Astrocyte of the hippocampus (primary cell): ENCODE results near the gene ZNF689.
A peak's percentile ranks its signal among the peaks of the same experiment; 100 is the strongest.
"Not testable (repeated sequence)": the region's sequence is repeated elsewhere in the genome, so short reads cannot be mapped to it uniquely, and the experiment has no call there.

Experiments
- DNase-seq: peaks from one replicate; pipeline ENCODE4 v3.0.0; 2011; ENCODE audit warnings: low read depth, low spot score

The ZNF689 gene

GRCh38 chr16:30600215-30600614 is 10.0 kb downstream of the ZNF689 start:
- no peak for DNase-seq

- no peak for DNase-seq
Observed at GRCh38 chr16:30592871-30593270, 17.3 kb downstream of the ZNF689 start.

DNA sequence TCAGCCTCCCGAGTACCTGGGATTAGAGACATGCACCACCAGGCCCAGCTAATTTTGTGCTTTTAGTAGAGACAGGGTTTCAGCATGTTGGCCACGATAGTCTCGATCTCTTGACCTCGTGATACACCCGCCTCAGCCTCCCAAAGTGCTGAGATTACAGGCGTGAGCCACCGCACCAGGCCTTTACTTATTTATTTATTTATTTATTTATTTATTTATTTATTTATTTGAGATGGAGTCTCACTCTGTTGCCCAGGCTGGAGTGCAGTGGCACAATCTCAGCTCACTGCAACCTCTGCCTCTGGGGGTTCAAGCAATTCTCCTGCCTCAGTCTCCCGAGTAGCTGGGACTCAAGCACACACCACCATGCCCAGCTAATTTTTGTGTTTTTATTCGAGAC is 19.3 kb downstream of the ZNF689 start:
- DNase-seq = not testable (repeated sequence)

DNA sequence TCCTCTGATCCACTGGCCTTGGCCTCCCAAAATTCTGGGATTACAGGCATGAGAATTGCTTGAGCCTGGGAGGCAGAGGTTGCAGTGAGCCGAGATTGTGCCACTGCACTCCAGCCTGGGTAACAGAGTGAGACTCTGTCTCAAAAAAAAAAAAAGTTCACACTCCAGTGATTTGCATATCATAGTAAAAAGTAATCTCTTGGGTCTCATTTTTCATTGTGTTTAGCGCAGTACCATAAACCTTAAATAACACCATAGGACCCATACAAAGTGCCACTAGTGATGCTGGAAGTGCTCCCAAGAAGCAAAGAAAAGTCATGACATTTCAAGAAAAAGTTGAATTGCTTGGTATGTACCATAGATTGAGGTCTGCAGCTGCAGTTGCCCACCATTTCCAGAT is 20.6 kb downstream of the ZNF689 start:
- DNase-seq = not testable (repeated sequence)

- DNase-seq = no peak
Observed at GRCh38 chr16:30588651-30589050, 21.5 kb downstream of the ZNF689 start.

- DNase-seq = peak; percentile 99
Observed at GRCh38 chr16:30585400-30586191, 24.6 kb downstream of the ZNF689 start, which contains the start of gene ZNF785. ZNF785 (minus strand) TSS chr16:30585697; CDS start chr16:30585611, 86 bp downstream.

- DNase-seq = no peak
Observed at GRCh38 chr16:30585022-30585399, 25.2 kb downstream of the ZNF689 start.

GRCh38 chr16:30582611-30583340 is 27.4 kb downstream of the ZNF689 start:
- DNase-seq = no peak

- DNase-seq = no peak
Observed at GRCh38 chr16:30581457-30581856, 28.7 kb downstream of the ZNF689 start.

DNA sequence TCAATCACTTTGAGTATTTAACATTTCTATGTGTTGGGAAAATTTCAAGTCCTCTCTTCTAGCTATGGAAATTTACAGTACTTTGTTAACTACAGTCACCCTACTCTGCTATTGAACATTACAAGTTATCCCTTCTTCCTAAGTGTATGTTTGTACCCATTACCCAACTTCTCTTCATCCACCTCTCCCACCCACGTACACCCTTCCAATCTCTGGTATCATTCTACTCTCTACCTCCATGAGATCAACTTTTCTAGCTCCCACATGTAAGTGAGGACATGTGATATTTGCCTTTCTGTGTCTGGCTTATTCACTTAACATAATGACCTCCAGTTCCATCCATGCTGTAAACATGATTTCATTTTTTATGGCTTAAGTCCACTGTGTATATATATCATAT is 35.5 kb downstream of the ZNF689 start:
- no peak for DNase-seq

DNA sequence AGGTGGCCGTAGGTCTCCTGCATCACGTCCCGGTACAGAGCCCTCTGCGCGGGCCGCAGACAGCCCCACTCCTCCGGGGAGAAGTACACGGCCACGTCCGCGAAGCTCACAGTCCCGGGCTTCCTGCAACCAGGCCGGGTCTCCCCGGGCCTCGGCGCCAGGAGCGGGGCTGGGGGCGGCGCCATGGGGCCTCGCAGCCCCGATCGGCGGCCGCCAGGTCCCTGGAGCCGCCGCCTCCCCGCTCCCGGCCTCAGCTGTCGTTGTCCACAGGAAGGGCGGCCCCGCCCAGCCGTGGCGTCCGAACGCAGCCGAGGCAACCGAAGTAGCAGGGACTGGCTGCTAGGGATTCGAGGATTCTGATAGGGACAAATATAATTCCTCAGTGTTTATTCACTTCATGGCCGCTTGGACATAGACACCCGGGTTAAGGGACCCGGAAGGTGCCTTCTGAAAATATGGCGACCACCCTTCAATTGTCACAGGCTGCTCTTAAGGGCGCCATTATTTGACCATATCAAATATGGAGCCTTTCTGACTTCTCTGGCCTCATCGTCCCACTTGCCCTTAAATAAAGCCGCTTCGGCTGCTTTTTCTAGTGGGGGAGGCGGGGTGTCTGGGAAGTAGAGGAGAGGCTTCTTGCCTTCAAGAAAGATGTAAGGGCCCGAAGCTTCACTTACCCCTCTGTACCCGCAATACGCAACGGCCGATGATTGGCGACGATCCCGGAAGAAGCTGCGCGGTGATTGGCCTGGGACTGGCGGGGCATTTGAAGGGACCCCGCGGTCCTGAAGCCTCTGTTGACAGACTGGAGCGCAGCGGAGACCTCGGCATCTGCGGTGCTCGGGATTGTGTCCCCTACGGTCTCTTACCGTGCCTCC is 38.5 kb downstream of the ZNF689 start, which contains the start of gene ZNF688:
Gene ZNF688 (minus strand): TSS at position 270 of the 878 bp plus-strand sequence. CDS start 85 bp downstream, at position 185.
- peak; percentile 97 for DNase-seq

DNA sequence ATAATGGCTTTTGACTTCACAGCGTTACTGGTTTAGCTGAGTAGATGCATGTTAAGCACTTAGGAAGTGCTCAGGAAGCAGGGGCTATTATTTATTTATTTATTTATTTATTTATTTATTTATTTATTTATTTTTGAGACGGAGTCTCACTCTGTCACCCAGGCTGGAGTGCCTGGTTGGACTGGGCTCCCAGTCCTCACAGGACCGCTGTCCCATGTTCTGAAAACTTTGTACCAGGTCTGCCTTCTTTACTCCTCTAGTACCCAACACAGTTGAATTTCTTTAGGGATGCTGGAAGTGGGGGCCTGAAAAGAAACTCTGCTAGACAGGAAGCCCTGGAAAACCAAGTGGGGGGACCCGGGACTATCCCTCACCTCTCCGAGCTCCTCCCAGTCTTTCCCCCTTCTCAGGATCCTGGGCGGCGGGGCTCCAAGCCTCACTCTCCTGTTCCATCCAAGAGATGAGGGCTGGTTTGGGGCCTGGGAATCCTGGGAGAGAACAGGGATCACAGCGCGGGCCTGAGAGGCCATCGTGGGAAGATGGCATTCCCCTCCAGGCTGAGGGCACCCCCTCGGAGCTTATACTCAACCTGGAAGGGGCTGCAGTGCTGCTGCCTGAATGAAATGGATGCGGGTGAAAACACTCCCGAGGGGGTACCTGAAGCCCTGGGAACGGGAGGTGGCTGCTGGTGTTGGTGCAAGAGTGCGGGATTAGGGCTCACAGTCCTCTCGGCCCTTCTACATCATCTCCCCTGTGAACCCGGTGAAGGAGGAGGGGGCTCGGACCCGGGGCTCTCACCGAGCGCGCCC is 39.3 kb downstream of the ZNF689 start:
- peak; percentile 62 for DNase-seq

- DNase-seq = no peak
Observed at GRCh38 chr16:30569746-30570635, 40.2 kb downstream of the ZNF689 start.

DNA sequence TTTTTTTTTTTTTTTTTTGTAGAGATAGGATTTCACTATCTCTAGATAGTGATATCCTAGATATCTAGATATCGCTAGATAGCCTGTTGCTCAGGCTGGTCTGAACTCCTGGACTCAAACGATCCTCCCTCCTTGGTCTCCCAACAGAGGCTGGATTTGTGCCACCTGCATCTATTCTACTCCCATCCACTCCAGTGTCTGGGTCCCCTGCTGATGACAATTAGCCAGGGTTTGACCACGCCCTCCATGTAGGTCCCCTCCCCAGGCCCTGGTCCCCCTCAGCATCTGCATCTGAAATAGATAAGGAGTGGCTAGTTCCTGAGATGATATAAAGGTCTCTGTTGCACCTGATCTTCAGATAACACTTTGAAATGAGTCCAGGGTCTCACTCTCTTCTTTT is 40.9 kb downstream of the ZNF689 start:
- DNase-seq = no peak

DNA sequence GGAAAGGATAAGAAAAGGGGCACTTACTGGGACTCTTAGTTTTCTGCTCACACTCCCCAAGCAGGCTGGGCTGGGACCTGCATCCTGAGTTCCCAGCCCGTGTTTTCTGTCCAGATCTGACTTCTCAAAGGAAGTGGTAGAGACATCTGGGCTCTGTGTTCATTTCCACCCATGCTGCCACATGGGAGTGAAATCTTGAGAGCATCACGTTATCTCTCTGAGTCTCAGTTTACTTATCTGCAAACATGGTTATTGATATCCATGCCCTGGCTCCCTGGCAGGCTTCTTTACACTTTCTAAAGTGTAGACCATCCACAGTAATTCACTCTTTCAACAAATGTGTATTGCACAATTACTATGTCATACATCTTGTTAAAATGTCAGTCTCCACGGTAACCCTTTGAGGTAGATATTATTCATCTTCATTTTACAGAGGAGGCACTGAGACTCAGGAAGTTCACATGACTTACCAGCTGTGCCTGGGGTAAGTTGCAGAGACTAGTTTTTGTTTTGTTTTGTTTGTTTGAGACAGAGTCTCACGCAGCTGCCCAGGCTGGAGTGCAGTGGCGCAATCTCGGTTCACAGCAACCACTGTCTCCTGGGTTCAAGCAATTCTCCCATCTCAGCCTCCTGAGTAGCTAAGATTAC is 42.1 kb downstream of the ZNF689 start:
- no peak for DNase-seq

DNA sequence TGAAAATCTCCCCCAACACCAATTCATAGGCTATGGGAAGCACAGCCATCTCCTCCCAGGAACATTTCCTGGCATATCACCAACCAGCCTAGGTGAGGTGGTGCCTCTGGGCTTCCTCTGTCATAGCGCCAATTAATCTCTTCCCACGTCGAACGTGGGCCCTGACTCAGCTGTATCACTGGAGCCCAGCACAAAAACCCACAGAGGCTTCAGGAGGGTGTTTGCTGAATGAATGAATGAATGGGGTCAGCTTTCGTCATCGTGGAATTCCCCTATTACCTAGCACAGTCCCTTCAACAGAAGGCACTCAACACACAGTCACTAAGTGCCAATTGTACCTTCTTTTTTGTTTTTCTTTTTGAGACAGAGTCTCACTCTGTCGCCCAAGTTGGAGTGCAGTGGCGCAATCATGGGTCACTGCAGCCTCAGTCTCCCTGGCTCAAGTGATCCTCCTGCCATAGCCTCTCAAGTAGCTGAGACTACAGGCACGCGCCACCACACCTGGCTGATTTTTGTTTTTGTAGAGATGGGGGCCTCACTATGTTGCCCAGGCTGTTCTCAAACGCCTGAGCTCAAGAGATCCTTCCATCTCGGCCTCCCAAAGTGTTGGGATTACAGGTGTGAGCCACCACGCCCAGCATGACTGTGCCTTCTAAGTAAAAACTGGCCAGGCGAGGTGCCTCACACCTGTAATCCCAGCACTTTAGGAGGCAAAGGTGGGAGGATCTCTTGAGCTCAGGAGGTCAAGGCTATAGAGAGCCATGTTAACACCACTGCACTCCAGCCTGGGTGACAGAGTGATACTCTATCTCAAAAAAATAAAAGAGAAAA is 42.8 kb downstream of the ZNF689 start:
- peak; percentile 4 for DNase-seq

GRCh38 chr16:30566531-30566930 is 43.7 kb downstream of the ZNF689 start:
- DNase-seq = no peak

DNA sequence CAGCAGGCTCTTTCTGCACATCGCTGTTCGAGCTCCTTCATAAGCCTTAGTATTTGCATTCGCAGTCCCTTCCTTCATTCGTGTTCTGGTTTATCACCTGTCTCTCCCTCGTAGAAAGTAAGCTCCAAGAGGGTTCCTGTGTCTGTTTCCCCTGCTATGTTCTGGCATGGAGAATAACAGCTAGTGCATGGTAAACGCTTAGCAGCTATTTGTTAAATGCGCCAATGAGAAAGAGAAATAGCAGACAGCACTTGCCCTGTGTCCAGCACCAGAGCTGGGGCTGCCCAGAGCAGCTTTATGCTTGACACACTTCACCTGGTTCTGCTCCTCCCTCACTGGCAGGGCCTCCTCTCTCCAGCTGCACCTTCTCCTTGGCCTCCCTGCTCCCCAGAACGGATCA is 44.2 kb downstream of the ZNF689 start:
- no peak for DNase-seq

GRCh38 chr16:30565526-30565925 is 44.7 kb downstream of the ZNF689 start:
- no peak for DNase-seq
